Stimulated activated CD8-positive, alpha-beta memory T cell treated with anti-CD3 and anti-CD28 coated beads, Interleukin-4, amount 100 ng/mL, for 4 hours (primary cell): ENCODE results near the gene LY86.

Experiments
- DNase-seq, 2 donors: peaks; one replicate each; pipeline ENCODE4 v3.0.0-alpha.2; 2020; ENCODE audit warnings: low read depth in 2 of 2, low spot score in 1 of 2

The LY86 gene

DNA sequence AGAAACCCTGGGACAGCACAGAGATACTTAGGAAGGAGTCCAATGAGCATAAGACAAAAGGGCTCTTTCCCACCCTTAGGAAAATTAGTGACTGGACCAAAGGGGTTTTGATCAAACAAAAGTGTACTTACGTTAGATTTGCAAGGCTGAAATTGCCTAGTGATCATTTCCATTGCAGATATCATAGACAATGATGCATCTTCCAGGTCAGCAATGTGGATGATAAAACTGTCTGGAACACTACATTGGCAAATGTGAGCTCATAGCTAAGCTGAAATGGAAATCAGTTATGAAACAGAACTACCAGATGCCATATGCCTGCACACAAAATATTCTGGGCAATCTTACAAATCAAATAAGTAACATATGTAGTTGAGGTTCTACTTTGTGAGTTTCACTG is 34.0 kb downstream of the LY86 start:
- no peak for DNase-seq

DNA sequence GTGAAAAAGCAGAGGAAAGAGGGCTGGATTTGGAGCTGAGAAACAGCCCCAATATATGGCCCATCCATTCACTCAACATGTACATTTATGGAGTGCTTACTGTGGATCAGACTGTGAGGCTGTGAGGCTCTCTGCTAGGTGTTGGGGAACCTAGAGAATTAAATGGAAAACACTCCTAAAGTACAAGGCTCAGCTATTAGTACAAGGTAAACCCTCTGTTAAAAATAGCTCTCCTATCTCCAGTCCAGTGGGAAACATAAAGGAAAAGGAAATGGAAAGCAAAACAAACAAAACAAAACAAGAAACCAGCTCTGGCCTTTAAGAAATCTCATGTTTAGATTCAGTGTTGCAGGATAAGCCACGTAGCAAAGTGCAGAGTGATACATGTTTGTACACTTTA is 35.0 kb downstream of the LY86 start:
- no peak for DNase-seq

DNA sequence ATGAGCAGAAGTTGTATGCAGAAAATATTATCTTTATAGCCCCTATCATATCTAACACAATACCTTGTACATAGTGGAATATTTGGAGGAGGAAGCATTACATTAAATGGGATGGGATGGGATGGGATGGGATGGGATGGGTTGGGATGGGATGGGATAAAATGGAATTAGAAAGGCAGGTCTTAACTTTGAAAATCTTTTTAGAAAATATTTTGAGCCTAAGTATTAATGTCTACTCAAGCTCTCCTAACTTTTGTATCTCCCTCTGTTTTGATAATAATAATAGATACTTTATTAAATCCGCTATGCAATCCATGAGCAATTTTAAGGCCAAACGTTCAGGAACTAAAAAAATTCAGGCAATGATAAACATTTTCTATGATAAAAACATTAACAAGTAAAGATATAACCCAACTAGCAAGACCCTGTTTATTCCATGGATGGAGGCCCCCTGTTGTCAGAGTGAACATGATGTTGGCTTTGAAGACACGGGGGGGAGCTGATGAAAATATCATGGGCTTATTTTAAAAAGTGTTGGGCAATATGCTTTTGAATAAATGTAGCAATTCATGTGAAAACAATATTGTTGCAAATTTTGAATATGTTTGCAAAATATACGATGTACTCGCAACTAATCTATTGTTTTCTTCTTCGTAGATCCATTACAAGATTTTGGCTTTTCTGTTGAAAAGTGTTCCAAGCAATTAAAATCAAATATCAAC is 35.9 kb downstream of the LY86 start:
- DNase-seq, result no peak

DNA sequence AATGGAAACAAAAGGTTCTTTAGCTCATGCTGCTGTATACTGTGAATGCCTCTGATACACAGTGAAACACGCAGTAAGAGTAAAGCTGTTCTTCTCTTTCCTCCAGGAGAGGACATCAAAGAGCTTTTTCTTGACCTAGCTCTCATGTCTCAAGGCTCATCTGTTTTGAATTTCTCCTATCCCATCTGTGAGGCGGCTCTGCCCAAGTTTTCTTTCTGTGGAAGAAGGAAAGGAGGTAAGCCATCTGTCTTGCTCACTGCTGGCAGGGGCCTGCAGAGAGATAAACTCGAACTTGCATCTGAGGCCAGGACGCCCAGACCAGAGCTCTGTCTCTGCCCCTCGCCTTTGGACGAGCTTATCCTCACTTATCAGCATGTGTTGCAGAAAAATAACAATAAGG is 37.7 kb downstream of the LY86 start:
- DNase-seq, result no peak

DNA sequence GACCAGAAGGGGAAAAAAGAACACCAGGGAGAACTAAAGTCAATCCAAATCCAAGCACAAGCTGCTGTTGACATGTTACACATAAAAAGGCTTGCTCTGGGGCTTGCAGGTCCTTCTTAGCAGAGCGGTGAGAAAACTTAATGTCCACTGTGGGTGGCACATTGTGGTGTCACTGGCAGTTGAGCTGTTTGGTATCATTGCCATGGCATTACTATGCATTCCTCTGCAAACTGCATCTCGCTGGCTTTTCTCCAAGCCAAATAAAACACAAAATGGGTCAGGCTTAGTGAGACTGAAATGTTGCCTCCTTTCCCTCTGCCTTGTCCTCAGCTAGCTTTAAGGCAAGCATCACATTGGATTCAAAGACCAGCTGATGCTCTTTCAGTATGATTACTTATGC is 40.9 kb downstream of the LY86 start:
- no peak for DNase-seq

DNA sequence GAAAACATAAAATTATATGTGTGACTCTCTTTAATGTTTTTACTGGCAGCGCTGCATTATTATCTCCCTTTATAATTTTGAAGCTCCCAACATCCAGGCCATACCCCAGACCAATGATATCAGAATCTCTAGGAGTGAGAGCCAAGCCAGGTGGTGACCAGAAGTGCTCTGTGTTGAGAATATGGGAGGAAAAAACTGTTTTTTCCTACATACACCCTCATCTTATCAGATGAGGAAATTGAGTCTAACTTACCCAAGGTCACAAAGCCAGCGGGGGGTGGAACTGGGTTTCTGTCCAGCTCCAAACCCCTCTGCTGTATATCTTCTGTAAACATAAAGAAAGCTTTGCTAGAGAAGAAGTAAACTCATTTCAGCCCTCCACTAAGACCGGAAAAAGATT is 42.5 kb downstream of the LY86 start:
- DNase-seq, result no peak

DNA sequence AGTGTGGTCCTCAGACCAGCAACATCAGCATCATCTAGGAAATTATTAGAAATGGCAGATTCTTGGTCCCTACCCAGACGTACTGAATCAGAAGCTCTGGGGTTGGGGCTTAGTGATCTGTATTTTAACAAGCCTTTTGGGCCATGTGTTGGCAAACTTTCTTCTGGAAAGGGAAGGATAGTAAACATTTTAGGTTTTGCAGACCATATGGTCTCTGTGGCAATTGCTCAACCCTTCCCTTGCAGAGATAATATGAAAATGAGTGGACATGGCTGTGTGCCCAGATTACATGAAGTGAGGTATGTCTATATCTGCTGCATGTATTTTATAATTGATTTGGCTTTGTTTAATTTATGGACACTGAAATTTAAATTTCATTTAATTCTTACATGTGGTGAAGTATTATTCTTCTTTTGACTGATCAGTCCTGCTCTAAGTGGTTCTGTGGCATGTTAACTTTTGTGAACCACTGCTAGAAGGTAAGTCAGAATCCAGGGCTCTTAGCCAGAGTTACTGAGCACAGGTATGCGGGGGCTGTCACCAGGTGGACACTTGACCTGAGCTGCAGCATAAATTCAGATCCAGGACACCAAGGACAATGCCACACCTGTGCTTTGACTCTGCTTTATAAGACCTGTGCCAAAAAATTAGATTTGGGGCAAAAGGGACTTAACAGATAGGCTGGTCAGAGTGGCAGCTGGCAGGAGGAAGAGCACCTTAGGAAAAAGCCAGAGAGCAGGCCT is 43.2 kb downstream of the LY86 start:
- DNase-seq, result no peak

DNA sequence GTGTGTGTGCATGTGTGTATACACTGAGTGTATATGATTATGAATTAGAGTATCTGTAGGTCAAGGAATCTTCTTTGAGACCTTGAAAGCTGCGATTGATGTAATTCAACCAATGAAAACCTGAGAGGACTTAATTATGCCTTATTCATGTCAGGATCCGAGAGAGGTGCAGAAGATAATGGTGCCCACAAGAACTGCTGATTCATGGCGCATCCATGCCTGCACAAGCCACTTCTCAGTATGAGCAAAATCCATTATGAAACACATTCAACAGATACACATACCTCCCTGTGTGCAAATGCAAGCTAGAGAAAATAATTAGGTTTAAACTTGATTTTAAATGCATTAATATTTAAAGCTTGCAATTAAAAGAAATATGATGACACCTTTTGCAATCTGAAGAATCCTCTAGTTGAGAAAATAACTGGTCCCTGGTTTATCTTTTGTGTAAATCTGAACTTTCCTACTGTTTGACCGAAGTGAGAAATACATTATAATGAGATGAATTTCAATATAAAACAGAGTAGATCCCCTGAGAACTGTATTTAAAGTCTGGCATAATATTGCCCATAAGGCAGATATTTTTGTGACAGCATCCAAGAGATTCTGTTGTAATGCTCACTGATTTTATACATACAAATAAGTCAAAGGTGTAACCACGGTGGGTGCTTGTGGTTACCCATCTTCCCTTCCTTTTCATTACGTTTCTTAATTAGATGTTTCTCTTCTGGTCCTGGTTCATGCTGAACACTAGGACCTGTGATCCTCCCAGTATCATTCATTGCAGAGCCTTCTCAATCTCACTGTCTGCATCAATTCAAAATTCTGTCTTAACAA is 45.6 kb downstream of the LY86 start:
- DNase-seq, result no peak

DNA sequence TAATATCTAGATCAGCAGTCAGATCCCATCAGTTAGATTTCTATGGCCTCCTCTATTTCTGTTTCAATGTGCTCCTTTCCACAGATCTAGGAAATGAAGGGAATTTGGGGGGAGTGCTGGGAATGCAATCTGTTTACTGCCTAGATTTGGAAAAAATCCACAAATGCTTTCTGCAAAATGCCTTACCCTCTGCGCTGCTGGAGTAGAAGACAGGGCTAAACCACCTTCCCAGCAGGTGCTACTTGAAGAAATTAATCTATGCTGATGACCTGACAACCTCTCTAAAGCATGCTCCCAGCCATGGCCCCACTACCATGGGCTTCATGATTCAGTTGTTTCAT is 46.2 kb downstream of the LY86 start:
- DNase-seq, result no peak

DNA sequence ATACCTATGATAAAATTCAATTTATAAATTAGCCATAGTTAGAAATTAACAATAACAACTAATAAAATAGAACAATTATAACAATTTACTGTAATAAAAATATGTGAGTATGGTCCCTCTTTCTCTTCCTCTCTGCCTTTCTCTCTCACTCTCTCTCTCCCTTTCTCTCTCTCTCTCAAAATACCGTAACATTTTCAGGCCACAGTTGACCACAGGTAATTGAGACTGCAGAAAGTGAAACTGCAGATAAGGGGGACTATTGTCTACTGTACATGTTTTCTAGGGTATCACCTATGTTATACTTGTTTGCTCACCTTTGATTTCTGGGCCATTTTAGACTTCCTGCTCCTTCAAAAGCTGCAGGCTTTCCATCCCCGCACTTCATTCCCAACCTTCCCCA is 46.8 kb downstream of the LY86 start:
- no peak for DNase-seq

DNA sequence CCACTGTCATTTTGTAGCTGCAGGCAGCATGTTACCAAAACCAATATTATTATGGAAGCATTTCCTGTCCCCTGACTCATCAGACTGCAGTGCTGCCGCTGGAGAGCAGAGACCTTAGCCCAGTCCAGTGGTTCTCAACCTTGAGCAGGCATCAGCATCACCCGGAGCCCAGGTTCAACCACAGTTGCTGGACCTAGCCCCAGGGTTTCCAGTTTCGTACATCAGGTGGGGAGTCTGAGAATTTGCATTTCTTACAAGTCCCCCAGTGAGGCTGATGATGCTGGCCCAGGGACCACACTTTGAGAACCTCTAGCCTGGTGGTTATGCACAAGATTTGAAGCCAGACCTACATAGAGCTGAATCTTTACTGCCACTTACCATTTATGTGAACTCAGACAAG is 47.3 kb downstream of the LY86 start:
- no peak for DNase-seq

DNA sequence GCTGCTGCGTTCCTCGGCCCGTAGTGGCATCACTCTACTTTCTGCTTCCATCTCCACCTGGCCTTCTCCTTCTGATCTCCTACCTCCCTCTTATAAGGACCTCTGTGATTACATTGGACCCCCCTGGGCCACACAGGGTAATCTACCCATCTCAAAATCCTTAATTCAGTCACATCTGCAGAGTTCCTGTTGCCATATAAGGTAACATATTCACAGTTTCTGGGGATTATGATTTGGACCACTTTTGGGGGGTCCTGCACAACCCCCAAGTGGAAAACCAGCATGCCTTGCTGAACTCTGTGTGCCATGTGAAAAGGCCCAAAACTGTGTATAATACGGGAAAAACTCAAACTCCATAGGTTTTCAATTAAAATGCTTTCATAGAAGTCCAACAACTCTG is 51.1 kb downstream of the LY86 start:
- DNase-seq, result no peak

DNA sequence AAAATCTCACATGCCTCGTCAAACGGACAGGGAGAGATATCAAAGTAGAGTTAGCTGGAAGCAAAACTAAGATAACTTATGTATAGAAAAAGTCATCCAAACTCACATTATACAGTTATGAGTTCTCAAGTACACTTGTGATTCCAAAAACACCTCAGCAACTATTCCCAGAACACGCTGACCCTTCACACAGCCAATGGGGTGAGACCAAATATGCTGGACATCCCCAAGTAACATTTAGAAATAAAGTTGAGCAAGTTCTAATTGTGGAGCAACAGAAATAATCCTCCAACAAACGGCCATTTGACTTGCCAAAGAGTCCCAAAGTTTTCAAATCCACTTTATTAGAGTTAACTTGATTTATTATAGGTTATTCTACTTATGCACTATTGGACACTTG is 52.4 kb downstream of the LY86 start:
- DNase-seq, result no peak

DNA sequence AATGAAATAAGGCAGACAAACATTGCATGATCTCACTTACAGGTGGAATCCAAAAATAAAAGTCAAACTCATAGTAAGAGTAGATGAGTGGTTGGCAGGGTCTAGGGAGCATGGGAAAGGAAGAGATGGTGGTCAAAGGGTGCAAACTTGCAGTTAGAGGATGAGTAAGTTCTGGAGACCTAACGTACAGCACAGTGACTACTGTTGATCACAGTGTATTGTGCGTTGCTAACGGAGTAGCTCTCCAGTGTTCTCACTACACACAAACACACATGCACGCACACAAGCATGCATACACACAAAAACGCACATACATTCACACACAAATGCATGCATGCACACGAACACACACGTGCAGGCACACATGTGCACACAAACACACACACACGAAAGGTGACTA is 54.9 kb downstream of the LY86 start:
- no peak for DNase-seq

DNA sequence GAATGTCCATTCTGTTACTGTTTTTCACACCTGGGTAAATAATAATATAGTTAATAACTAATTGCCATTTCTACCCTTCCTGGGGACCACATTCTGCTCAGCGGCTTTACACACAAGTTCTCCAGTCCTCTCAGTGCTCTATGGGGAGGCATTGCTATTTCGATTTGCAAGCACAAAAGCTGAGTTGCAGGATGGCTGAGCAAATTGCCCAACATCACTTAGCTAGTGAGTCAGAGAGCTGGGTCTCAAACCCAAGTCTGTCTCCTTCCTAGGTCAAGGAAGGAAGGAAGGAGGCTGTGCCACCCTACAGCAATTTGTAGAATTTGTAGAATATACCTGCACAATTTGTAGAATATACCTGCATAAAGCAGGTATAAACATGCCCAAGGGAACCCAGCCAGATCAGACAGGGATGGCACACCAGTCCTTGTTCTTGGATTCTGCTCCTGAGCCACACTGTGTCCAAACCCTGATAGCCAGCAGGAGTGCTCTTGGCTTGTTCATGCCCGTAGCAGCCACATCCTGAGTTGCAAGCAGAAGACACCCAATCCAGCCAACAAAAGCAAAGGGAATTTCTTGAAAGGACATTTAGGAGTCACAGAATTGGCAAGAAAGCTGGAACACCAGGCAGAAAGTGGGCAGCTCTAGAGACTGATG is 56.9 kb downstream of the LY86 start:
- no peak for DNase-seq

DNA sequence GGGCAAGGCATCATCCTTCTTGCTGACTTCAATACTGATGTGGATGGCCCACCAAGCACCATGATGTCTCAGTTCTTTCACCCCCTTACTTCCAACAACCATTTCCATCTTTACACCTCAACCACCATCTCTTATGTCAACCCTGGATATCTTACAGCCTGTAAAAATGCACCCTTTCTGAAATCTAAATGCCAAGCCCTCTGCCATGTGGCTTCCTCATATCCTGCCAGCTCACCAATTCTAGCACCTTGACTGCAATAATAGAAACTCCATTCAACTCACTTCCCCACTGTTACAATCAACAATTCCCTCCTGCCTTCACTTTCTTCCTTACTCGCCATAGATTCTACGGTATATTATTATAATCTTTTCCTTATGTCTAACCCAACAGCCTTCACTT is 57.9 kb downstream of the LY86 start:
- DNase-seq, result no peak

DNA sequence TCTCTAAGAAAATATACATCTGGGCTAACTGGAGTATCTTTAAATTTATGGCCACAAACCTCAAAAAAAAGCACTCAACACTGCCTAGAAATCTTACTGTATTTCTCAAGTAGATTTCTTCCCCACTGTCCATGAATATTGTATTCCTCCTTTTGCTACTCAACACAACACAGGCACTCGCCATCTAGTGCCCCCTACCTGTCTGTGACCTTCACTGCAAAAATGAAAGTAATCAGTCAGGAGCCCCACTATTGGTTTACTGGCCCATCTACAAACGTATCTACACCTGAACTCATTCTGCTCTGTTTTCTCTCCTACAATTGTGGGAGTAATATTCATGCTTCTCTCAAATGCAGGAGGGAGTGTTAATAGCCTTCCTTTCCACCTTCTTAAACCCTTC is 58.3 kb downstream of the LY86 start:
- DNase-seq, result no peak

DNA sequence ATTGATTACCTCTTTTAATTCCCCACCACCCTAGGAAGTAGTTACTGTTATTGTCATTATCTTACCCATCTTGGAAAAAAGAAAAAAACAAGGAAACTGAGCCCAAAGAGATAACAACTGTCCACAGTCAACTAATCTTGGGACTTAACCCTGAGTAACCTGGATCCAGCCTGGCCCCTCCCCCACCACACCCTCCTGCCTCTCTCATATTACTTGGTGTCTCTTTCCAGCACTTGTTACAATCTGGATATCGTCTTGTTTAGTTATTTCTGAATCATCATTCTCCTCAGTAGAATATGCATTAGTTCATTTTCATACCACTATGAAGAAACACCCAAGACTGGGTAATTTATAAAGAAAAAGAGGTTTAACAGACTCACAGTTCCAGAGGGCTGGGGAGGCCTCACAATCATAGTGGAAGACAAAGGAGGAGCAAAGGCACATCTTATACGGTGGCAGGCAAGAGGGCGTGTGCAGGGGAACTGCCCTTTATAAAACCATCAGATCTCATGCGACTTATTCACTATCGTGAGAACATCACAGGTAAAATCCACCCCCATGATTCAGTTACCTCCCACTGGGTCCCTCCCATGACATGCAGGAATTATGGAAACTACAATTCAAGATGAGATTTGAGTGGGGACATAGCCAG is 60.3 kb downstream of the LY86 start:
- DNase-seq, result no peak

DNA sequence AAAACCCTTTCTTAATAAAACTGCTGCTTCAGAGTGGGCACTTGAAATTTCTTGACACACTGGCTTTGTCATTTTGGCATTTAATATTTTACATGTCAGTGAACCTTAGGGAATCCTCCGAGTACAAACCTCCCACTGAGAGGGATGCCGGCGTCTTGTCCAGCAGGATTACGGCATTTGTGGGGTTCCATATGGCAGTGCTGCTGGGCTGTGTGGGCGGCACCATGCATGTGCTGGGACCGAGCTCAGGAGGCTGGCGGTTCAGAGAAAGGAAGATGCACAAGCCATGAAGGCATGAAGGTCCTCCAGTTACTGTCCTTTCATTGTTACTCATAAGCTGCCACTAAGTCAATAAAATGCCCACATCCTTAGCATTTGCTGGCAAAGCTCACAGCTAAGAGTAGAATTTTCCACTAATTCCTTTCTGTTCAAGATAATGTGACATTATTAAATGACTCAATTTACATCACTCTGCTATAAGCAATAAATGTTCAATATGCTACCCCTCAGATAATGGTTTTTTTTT is 61.4 kb downstream of the LY86 start:
- DNase-seq, result no peak

DNA sequence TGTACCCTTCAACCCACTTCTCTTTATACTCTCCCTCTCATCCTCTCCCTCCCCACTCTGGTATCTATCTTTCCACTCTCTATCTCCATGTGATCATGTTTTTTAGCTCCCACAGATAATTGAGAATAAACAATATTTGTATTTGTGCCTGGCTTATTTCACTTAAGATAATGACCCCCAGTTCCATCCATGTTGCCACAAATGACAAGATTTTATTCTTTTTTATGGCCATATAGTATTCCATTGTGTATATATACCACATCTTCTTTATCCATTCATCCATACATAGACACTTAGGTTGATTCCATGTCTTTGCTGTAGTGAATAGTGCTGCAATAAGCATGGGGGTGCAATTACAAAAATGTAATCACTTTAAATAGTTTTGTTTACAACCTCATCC is 62.3 kb downstream of the LY86 start:
- DNase-seq, result no peak

DNA sequence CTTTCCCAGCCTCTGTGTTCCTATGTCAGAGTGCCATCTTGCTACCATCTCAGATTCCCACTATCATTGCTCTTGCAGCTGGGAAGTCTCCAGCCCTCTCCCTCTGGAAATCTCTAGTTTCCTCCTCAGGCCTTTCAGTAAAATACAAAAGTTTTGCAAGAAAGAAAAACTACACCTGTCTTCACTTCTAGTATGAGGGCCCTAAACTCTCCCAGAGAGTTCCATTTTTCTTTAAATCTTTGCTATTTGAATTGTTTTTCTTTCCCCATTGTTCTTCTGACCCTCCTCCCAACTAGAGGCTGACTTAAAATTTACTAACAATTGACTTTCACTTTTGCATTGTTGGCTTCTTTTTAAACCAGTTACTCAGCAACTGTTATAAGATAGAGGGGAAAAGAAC is 62.8 kb downstream of the LY86 start:
- no peak for DNase-seq
